ENCODE data around the gene CD81.

GRCh38 chr11:2375341-2375853 lies 1.7 kb upstream of the CD81 start:
- TF ChIP-seq CTCF (conservative IDR thresholded peaks at IDR 0.05; ENCODE audit: low read depth in 2 of 2) (peak in 1 of 2 experiments; percentile 46; a peak in 2 of 4 replicates), REST (IDR thresholded peaks at IDR 0.05; ENCODE audit: unreplicated experiment) (no peak)
